ENCODE results near the gene CORO7.

CORO7 gene

GRCh38 chr16:4360538-4361021, 55.8 kb downstream of the CORO7 start:
- peak overlapping the region; percentile 40; the same call in 1 of the 2 replicates for H3K27ac ChIP-seq
- H3K4me3 ChIP-seq (ENCODE audit: low read depth, low read length): no peak overlapping the region
- no peaks in the 10 kb centered on the region for H3K9me3 ChIP-seq (ENCODE audit: severe bottlenecking)
- no peaks in the 10 kb centered on the region for H3K27me3 ChIP-seq (ENCODE audit: insufficient read depth, low read depth, severe bottlenecking)
- TF ChIP-seq CTCF (IDR thresholded peaks at IDR 0.05; ENCODE audit: low read depth, low read length): no peak
- H3K36me3 ChIP-seq: peaks cover 10% of the 10 kb centered on the region
- peak; percentile 90 for DNase-seq

- Histone ChIP-seq H3K36me3 (peaks cover 10% of the 10 kb centered on the region), H3K4me3 (ENCODE audit: low read depth, low read length) (no peak overlapping the region), H3K9me3 (ENCODE audit: severe bottlenecking) (no peaks in the 10 kb centered on the region), H3K27me3 (ENCODE audit: insufficient read depth, low read depth, severe bottlenecking) (no peaks in the 10 kb centered on the region), H3K27ac (no peak overlapping the region)
- no peak for TF ChIP-seq CTCF (IDR thresholded peaks at IDR 0.05; ENCODE audit: low read depth, low read length)
- DNase-seq: no peak
These were observed 56.5 kb downstream of the CORO7 start for GRCh38 chr16:4359914-4360313.

GRCh38 chr16:4358831-4359561, 57.4 kb downstream of the CORO7 start:
- Histone ChIP-seq H3K27ac (peak overlapping the region; percentile 31; the same call in 1 of the 2 replicates), H3K9me3 (ENCODE audit: severe bottlenecking) (no peaks in the 10 kb centered on the region), H3K27me3 (ENCODE audit: insufficient read depth, low read depth, severe bottlenecking) (no peaks in the 10 kb centered on the region), H3K4me3 (ENCODE audit: low read depth, low read length) (no peak overlapping the region), H3K36me3 (peaks cover 10% of the 10 kb centered on the region)
- peak; percentile 73 for DNase-seq
- TF ChIP-seq CTCF (IDR thresholded peaks at IDR 0.05; ENCODE audit: low read depth, low read length): peak; percentile 86

- no peaks in the 10 kb centered on the region for H3K27me3 ChIP-seq (ENCODE audit: insufficient read depth, low read depth, severe bottlenecking)
- DNase-seq: no peak
- no peak for TF ChIP-seq CTCF (IDR thresholded peaks at IDR 0.05; ENCODE audit: low read depth, low read length)
- H3K9me3 ChIP-seq (ENCODE audit: severe bottlenecking): no peaks in the 10 kb centered on the region
- peaks cover 10% of the 10 kb centered on the region for H3K36me3 ChIP-seq
- no peak overlapping the region for H3K4me3 ChIP-seq (ENCODE audit: low read depth, low read length)
- peak overlapping the region; percentile 38 for H3K27ac ChIP-seq
These were observed 58.2 kb downstream of the CORO7 start for GRCh38 chr16:4358236-4358635.

- Histone ChIP-seq H3K4me3 (ENCODE audit: low read depth, low read length) (no peak overlapping the region), H3K36me3 (peaks cover 7% of the 10 kb centered on the region), H3K27ac (no peak overlapping the region), H3K9me3 (ENCODE audit: severe bottlenecking) (no peaks in the 10 kb centered on the region), H3K27me3 (ENCODE audit: insufficient read depth, low read depth, severe bottlenecking) (no peaks in the 10 kb centered on the region)
- no peak for TF ChIP-seq CTCF (IDR thresholded peaks at IDR 0.05; ENCODE audit: low read depth, low read length)
- no peak for DNase-seq
These were observed 59.6 kb downstream of the CORO7 start for GRCh38 chr16:4356820-4357219.
